H1 (cell line): Measurements from ENCODE around the gene APH1A. TPM values are rescaled to one million over a fixed set of nuclear protein-coding genes. Genes with fewer than 3 reads are reported as not detected.

ENCODE experiments used
- CTCF ChIA-PET: fragments of 300-600 bp; sonication (Branson Sonifier 250); formaldehyde crosslinking; loops from one replicate; lab custom pipeline; 2021; ENCODE audit not compliant: partially characterized antibody; lab: Charles Lee
- POLR2A ChIA-PET: fragments of 300-600 bp; sonication (Branson Sonifier 250); formaldehyde crosslinking; loops from one replicate; lab custom pipeline; 2021; ENCODE audit warnings: inconsistent platforms; ENCODE audit not compliant: partially characterized antibody; lab: Charles Lee
- DNase-seq, 2 experiments: peaks; one replicate each; pipeline versions ENCODE4 v3.0.0 to v3.0.0-alpha.2; 2010 to 2022; ENCODE audit warnings: low spot score in 2 of 2, low read depth in 1 of 2, mixed read lengths in 1 of 2
- FAIRE-seq: peaks from 2 replicates; lab custom pipeline; 2011; peaks lifted over from hg19 to GRCh38; lab: Jason Lieb, UNC
- H2AFZ ChIP-seq: 2 replicates; pipeline ENCODE4 v1.8.1; 2012; ENCODE audit warnings: low read length, inconsistent platforms
- H2AK5ac ChIP-seq: 2 replicates; pipeline ENCODE4 v1.6.1; 2013; ENCODE audit warnings: low read depth, low read length
- H2BK120ac ChIP-seq: replicated peaks from 2 replicates; pipeline ENCODE3; 2013; ENCODE audit warnings: low read depth, low read length, inconsistent platforms
- H2BK12ac ChIP-seq: 2 replicates; pipeline ENCODE4 v1.6.1; 2013; ENCODE audit warnings: low read depth, low read length
- H2BK15ac ChIP-seq: 2 replicates; pipeline ENCODE4 v1.6.1; 2013; ENCODE audit warnings: low read length
- H2BK20ac ChIP-seq: 2 replicates; pipeline ENCODE4 v1.6.1; 2013; ENCODE audit warnings: low read length
- H2BK5ac ChIP-seq: 2 replicates; pipeline ENCODE4 v1.6.1; 2013; ENCODE audit warnings: low read depth, low read length
- H3K14ac ChIP-seq: 2 replicates; pipeline ENCODE4 v1.6.1; 2013; ENCODE audit warnings: inconsistent platforms; ENCODE audit not compliant: insufficient read length
- H3K18ac ChIP-seq: 2 replicates; pipeline ENCODE4 v1.6.1; 2013; ENCODE audit warnings: low read length; ENCODE audit errors: extremely low read depth
- H3K23ac ChIP-seq: 2 replicates; pipeline ENCODE4 v1.6.1; 2013; ENCODE audit warnings: inconsistent platforms; ENCODE audit not compliant: insufficient read length
- H3K23me2 ChIP-seq: 2 replicates; pipeline ENCODE4 v1.6.1; 2013; ENCODE audit warnings: low read depth, low read length
- H3K27ac ChIP-seq: 2 replicates; pipeline ENCODE4 v1.6.1; 2011; ENCODE audit warnings: low read depth, low read length, inconsistent platforms
- H3K27me3 ChIP-seq, 4 experiments: replicated peaks in 1 of 4; 1 replicate in 1 of 4; 2 replicates in 3 of 4; pipeline versions ENCODE4 v1.6.1 to v1.8.1; 2011 to 2013; ENCODE audit warnings: low read length in 3 of 4, mild to moderate bottlenecking in 3 of 4, inconsistent platforms in 2 of 4, mixed read lengths in 2 of 4, moderate library complexity in 1 of 4; ENCODE audit not compliant: control insufficient read depth in 3 of 4, insufficient read depth in 3 of 4; ENCODE audit errors: extremely low read depth in 1 of 4
- H3K36me3 ChIP-seq, 4 experiments: 2 replicates each; pipeline versions ENCODE4 v1.6.1 to v1.8.1; 2011 to 2013; ENCODE audit warnings: mild to moderate bottlenecking in 4 of 4, low read length in 3 of 4, moderate library complexity in 2 of 4, control low read depth in 1 of 4, inconsistent platforms in 1 of 4; ENCODE audit not compliant: insufficient read depth in 4 of 4, control insufficient read depth in 2 of 4
- H3K4ac ChIP-seq: replicated peaks from 2 replicates; pipeline ENCODE3; 2013; ENCODE audit warnings: low read length, low read depth, mixed read lengths, inconsistent platforms; ENCODE audit not compliant: insufficient read length
- H3K4me1 ChIP-seq, 4 experiments: replicated peaks in 1 of 4; 1 replicate in 1 of 4; 2 replicates in 3 of 4; pipeline versions ENCODE4 v1.6.1 to v1.8.1; 2011 to 2013; ENCODE audit warnings: low read length in 3 of 4, inconsistent platforms in 2 of 4, mixed read lengths in 1 of 4; ENCODE audit not compliant: insufficient read depth in 4 of 4, control insufficient read depth in 3 of 4
- H3K4me2 ChIP-seq, 2 experiments: 2 replicates each; pipeline versions ENCODE4 v1.6.1 to v1.8.1; 2011 to 2013; ENCODE audit warnings: low read depth in 2 of 2, low read length in 2 of 2, control low read depth in 1 of 2, inconsistent platforms in 1 of 2, mild to moderate bottlenecking in 1 of 2; ENCODE audit not compliant: insufficient read depth in 1 of 2
- H3K4me3 ChIP-seq, 4 experiments: fragments of 200-600, 300-600 bp in 1 of 4; sonication (generic), shearing (Covaris generic), sonication (Bioruptor Twin) in 1 of 4; 2 replicates each; pipeline versions ENCODE4 v1.5.1 to v1.8.1; 2011 to 2016; ENCODE audit warnings: low read length in 4 of 4, low read depth in 3 of 4, control low read depth in 2 of 4, inconsistent platforms in 2 of 4, mild to moderate bottlenecking in 2 of 4, mixed read lengths in 1 of 4, moderate library complexity in 1 of 4; ENCODE audit not compliant: insufficient read depth in 2 of 4; ENCODE audit errors: extremely low read depth in 1 of 4
- H3K56ac ChIP-seq: replicated peaks from 2 replicates; pipeline ENCODE3; 2013; ENCODE audit warnings: low read depth, mild to moderate bottlenecking, mixed read lengths, low read length, inconsistent platforms; ENCODE audit not compliant: insufficient read length
- H3K79me1 ChIP-seq: 2 replicates; pipeline ENCODE4 v1.6.1; 2013; ENCODE audit warnings: low read depth, low read length, control low read depth
- H3K79me2 ChIP-seq, 2 experiments: 2 replicates each; pipeline versions ENCODE4 v1.6.1 to v1.8.1; 2012 to 2013; ENCODE audit warnings: low read length in 2 of 2, mild to moderate bottlenecking in 2 of 2, inconsistent platforms in 1 of 2; ENCODE audit not compliant: insufficient read depth in 2 of 2, control insufficient read depth in 1 of 2
- H3K9ac ChIP-seq, 4 experiments: replicated peaks in 1 of 4; 1 replicate in 1 of 4; 2 replicates in 3 of 4; pipeline versions ENCODE4 v1.6.1 to v1.8.1; 2011 to 2013; ENCODE audit warnings: low read depth in 3 of 4, low read length in 3 of 4, control low read depth in 2 of 4, mild to moderate bottlenecking in 2 of 4, moderate library complexity in 2 of 4, inconsistent platforms in 1 of 4; ENCODE audit errors: extremely low read depth in 1 of 4
- H3K9me3 ChIP-seq, 2 experiments: 2 replicates each; pipeline versions ENCODE4 v1.6.1 to v1.8.1; 2012 to 2013; ENCODE audit warnings: mild to moderate bottlenecking in 2 of 2, moderate library complexity in 2 of 2, control low read depth in 1 of 2, inconsistent platforms in 1 of 2, low read depth in 1 of 2, low read length in 1 of 2, mixed read lengths in 1 of 2; ENCODE audit not compliant: insufficient read depth in 2 of 2
- H4K20me1 ChIP-seq, 2 experiments: replicated peaks in 1 of 2; 2 replicates each; pipeline versions ENCODE3 to v1.8.1; 2011 to 2013; ENCODE audit warnings: inconsistent platforms in 2 of 2, low read length in 2 of 2, mild to moderate bottlenecking in 1 of 2; ENCODE audit not compliant: insufficient read depth in 2 of 2, control insufficient read depth in 1 of 2
- H4K5ac ChIP-seq: 2 replicates; pipeline ENCODE4 v1.6.1; 2013; ENCODE audit warnings: low read length, low read depth, mixed read lengths, inconsistent platforms; ENCODE audit not compliant: insufficient read length
- H4K8ac ChIP-seq: 2 replicates; pipeline ENCODE4 v1.8.0; 2013; ENCODE audit warnings: mild to moderate bottlenecking, moderate library complexity, low read length, inconsistent platforms; ENCODE audit not compliant: insufficient read depth; ENCODE audit errors: extremely low read depth
- H4K91ac ChIP-seq: replicated peaks from 2 replicates; pipeline ENCODE3; 2013; ENCODE audit warnings: low read length, mixed read lengths, inconsistent platforms; ENCODE audit not compliant: insufficient read length
- BACH1 ChIP-seq: IDR thresholded peaks from 2 replicates; pipeline ENCODE4 v1.6.1; 2012; ENCODE audit warnings: low read length, improper control_type of control experiment
- BCL11A ChIP-seq, 2 experiments: IDR thresholded peaks; one replicate each; pipeline ENCODE4 v1.6.1; 2011; ENCODE audit warnings: low read depth in 2 of 2, low read length in 2 of 2, mild to moderate bottlenecking in 2 of 2
- CBX8 ChIP-seq: fragments of 300-800, 300-1000 bp; sonication (generic); IDR thresholded peaks from 2 replicates; pipeline ENCODE4 v1.7.1; 2016; ENCODE audit warnings: low read depth, low read length, borderline replicate concordance
- EZH2 ChIP-seq: fragments of 200-600 bp; sonication (generic); IDR thresholded peaks from 2 replicates; pipeline ENCODE4 v1.7.1; 2012; ENCODE audit warnings: low read depth, mild to moderate bottlenecking, moderate library complexity, low read length, inconsistent platforms; ENCODE audit not compliant: severe bottlenecking
- KDM4A ChIP-seq: IDR thresholded peaks from one replicate; pipeline ENCODE4 v1.7.1; 2012; ENCODE audit warnings: low read depth, mild to moderate bottlenecking, moderate library complexity, low read length, inconsistent platforms; ENCODE audit not compliant: severe bottlenecking
- NANOG ChIP-seq: IDR thresholded peaks from 2 replicates; pipeline ENCODE4 v1.6.1; 2011; ENCODE audit warnings: low read length, low read depth, mild to moderate bottlenecking, inconsistent platforms; ENCODE audit not compliant: insufficient read depth, poor library complexity, severe bottlenecking
- SIN3A ChIP-seq, 2 experiments: IDR thresholded peaks in 1 of 2; conservative IDR thresholded peaks in 1 of 2; 2 replicates each; pipeline ENCODE4 v1.6.1; 2011 to 2012; ENCODE audit warnings: low read length in 2 of 2, improper control_type of control experiment in 1 of 2, low read depth in 1 of 2, mild to moderate bottlenecking in 1 of 2
- SIRT6 ChIP-seq: IDR thresholded peaks from one replicate; pipeline ENCODE4 v1.7.1; 2012; ENCODE audit warnings: low read length, inconsistent platforms
- ZNF274 ChIP-seq: IDR thresholded peaks from 2 replicates; pipeline ENCODE4 v1.7.0; 2012; ENCODE audit warnings: low read length, borderline replicate concordance; ENCODE audit errors: extremely low read depth
- WGBS, 2 experiments: shearing (Covaris generic) in 1 of 2; methylation state at CpG; one replicate each; pipeline versions ENCODE4 v1.1.6 to v1.1.7; 2013 to 2015; ENCODE audit warnings: low lambda C conversion rate in 2 of 2, mixed read lengths in 2 of 2, inconsistent platforms in 1 of 2, low coverage in 1 of 2, missing lambda C conversion rate in 1 of 2; ENCODE audit not compliant: insufficient replicate concordance in 2 of 2, insufficient coverage in 1 of 2, insufficient read length in 1 of 2; ENCODE audit errors: extremely low coverage in 1 of 2, missing lambda C conversion rate in 1 of 2; 5-methylcytosine and 5-hydroxymethylcytosine counted together
- polyA plus RNA-seq, 7 experiments: library from polyadenylated mRNA; depleted of rRNA in 3 of 7; stranded (reverse) in 5 of 7; unstranded in 2 of 7; fragments of >200 nt in 5 of 7; fragments of 200-250 nt in 2 of 7; gene quantifications; 1 replicate in 5 of 7; 2 replicates in 1 of 7; 4 replicates in 1 of 7; pipeline versions ENCODE4 v1.2.1 to v1.2.3, GENCODE V29; 2011 to 2013; ENCODE audit warnings: missing spikeins in 2 of 7, mixed read lengths in 2 of 7
- total RNA-seq: library from RNA; stranded (reverse); fragmentation: NEBNext Ultra II Directional; extraction: Animal tissue kit (Norgen Biotek cat#: 25700); gene quantifications from 2 replicates; pipeline ENCODE4 v1.2.1, GENCODE V29; 2021
- TF ChIP-seq, protein P1 (sequence below): IDR thresholded peaks from 2 replicates; pipeline ENCODE4 v1.6.1; 2011; ENCODE audit warnings: low read depth, mild to moderate bottlenecking, low read length; ENCODE audit not compliant: insufficient read depth

The APH1A gene
- total and polyA plus RNA-seq, 2 of the 8 experiments (the other 6 are each of a cell fraction or from before 2014, with no cell fraction given), result 111 to 183 TPM

DNA sequence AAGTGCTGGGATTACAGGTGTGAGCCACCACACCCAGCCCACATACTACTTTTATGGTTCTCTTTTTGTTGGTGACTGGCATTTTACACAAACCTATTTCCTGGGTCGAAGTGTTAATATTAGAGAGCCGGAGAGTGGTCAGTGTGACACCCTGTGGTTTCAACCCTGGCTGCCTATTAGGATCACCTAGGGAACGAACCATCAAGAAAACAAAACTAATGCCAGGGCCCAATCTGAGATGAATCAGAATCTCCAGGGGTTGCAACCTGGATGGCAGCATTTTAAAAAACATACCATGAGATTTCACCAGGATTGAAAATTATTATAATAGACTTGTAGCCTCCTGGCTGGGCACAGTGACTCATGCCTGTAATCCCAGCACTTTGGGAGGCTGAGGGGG is 30.9 kb upstream of the APH1A start:
- peaks cover 5 to 14% (median 6%) of the 10 kb centered on the region in 4 experiments; a peak in 5 of 7 replicates for H3K4me1 ChIP-seq
- peaks cover 15 to 68% (median 32%) of the 10 kb centered on the region in 4 experiments; a peak in 7 of 8 replicates for H3K36me3 ChIP-seq
- no peak overlapping the region for H4K91ac ChIP-seq
- H3K9ac ChIP-seq, result no peak overlapping the region
- no peak overlapping the region for H4K8ac ChIP-seq
- peaks cover 0 to 37% of the 10 kb centered on the region in 2 experiments; a peak in 2 of 4 replicates for H3K79me2 ChIP-seq
- no peak overlapping the region for H2AK5ac ChIP-seq
- no peak overlapping the region for H3K23ac ChIP-seq
- 87% methylated on average over 3 of the region's 3 CpGs; no CpG with 5 or more reads in 1 of the 2 experiments for WGBS, 2 experiments
- H3K4me3 ChIP-seq, result no peak overlapping the region
- no peak overlapping the region for H2BK15ac ChIP-seq
- no peak overlapping the region for H2BK120ac ChIP-seq
- no peak for TF ChIP-seq BCL11A (IDR thresholded peaks at IDR 0.05; ENCODE audit: low read depth in 2 of 2, low read length in 2 of 2)
- no peak for TF ChIP-seq NANOG
- TF ChIP-seq, protein P1, sequence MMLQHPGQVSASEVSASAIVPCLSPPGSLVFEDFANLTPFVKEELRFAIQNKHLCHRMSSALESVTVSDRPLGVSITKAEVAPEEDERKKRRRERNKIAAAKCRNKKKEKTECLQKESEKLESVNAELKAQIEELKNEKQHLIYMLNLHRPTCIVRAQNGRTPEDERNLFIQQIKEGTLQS, result no peak
- TF ChIP-seq CBX8, result no peak
- TF ChIP-seq ZNF274, result no peak
- TF ChIP-seq SIRT6, result no peak
- no peak for TF ChIP-seq SIN3A (conservative IDR thresholded peaks at IDR 0.05 in 1 of 2, IDR thresholded peaks at IDR 0.05 in 1 of 2; ENCODE audit: low read depth in 1 of 2, low read length in 2 of 2)
- TF ChIP-seq KDM4A, result no peak
- no peak for TF ChIP-seq EZH2
- no peak for TF ChIP-seq BACH1
- TF ChIP-seq, all 59 proteins: peak for 0
- Histone ChIP-seq H3K23me2 (no peaks in the 10 kb centered on the region), H3K9me3 (no peaks in the 10 kb centered on the region), H2BK20ac (no peak overlapping the region), H3K27ac (no peak overlapping the region), H3K14ac (no peak overlapping the region), H3K4ac (no peak overlapping the region), H3K18ac (no peak overlapping the region), H2BK5ac (no peak overlapping the region), H3K56ac (no peak overlapping the region), H2AFZ (no peak overlapping the region), H3K4me2 (no peak overlapping the region), H4K20me1 (peaks cover 0 to 2% of the 10 kb centered on the region in 2 experiments), H2BK12ac (no peak overlapping the region), H3K27me3 (no peaks in the 10 kb centered on the region), H4K5ac (no peak overlapping the region), H3K79me1 (no peaks in the 10 kb centered on the region)
- no peak for DNase-seq
- FAIRE-seq, result no peak
- ChIA-PET POLR2A (interaction anchor here (1.5 to 4.5 kb wide), 6 partner anchors 8 to 40 kb away, joined by 5 to 25 read pairs (median 8); no protein-coding TSS in a partner anchor), CTCF (no interaction called here)
